PC-9 (cell line): ENCODE measurements around the gene AADAT. TPM values are rescaled to one million over a fixed set of nuclear protein-coding genes. Genes with fewer than 3 reads are reported as not detected.

Experiments used
- BruUV-seq: library from RNA; stranded (reverse); fragments of 400-500 nt; replicated peaks from 2 replicates; lab custom pipeline; 2021; lab: Mats Ljungman, UMichigan
- CTCF ChIA-PET: fragments of 300-600 bp; sonication (Branson Sonifier 250); formaldehyde crosslinking; loops from one replicate; lab custom pipeline; 2022; ENCODE audit warnings: antibody characterized with exemption; lab: Charles Lee
- POLR2A ChIA-PET: fragments of 300-600 bp; sonication (Branson Sonifier 250); formaldehyde crosslinking; loops from one replicate; lab custom pipeline; 2022; ENCODE audit warnings: antibody characterized with exemption; ENCODE audit not compliant: unreplicated experiment; lab: Charles Lee
- DNase-seq, 2 experiments: peaks; one replicate each; pipeline versions ENCODE4 v3.0.0 to v3.0.0-alpha.2; 2015 to 2022; ENCODE audit warnings: mixed read lengths in 1 of 2
- H2AFZ ChIP-seq: fragments of 200-600 bp; sonication (generic); 2 replicates; pipeline ENCODE4 v1.8.1; 2017; ENCODE audit warnings: antibody characterized with exemption
- H3F3A ChIP-seq: fragments of 200-600 bp; sonication (generic); 2 replicates; pipeline ENCODE4 v1.8.1; 2017; ENCODE audit warnings: antibody characterized with exemption, mild to moderate bottlenecking, low read depth; ENCODE audit not compliant: insufficient read depth
- H3K27ac ChIP-seq: fragments of 200-600 bp; sonication (generic); 2 replicates; pipeline ENCODE4 v1.6.1; 2016; ENCODE audit warnings: mixed run types
- H3K27me3 ChIP-seq: fragments of 200-600 bp; sonication (generic); 2 replicates; pipeline ENCODE4 v1.6.1; 2016; ENCODE audit warnings: low read depth, mixed run types; ENCODE audit not compliant: insufficient read depth
- H3K36me3 ChIP-seq: fragments of 200-600 bp; sonication (generic); 2 replicates; pipeline ENCODE4 v1.6.1; 2016; ENCODE audit warnings: low read depth, mixed run types
- H3K4me1 ChIP-seq: fragments of 200-600 bp; sonication (generic); replicated peaks from 2 replicates; pipeline ENCODE4 v1.6.1; 2016; ENCODE audit warnings: mixed run types; ENCODE audit not compliant: insufficient read depth
- H3K4me2 ChIP-seq: fragments of 200-600 bp; sonication (generic); 2 replicates; pipeline ENCODE4 v1.6.1; 2017; ENCODE audit warnings: mixed run types
- H3K4me3 ChIP-seq: fragments of 200-600 bp; sonication (generic); 2 replicates; pipeline ENCODE4 v1.6.1; 2016; ENCODE audit warnings: mixed run types
- H3K79me2 ChIP-seq: fragments of 200-600 bp; sonication (generic); 2 replicates; pipeline ENCODE4 v1.6.1; 2017; ENCODE audit warnings: low read depth, mixed run types
- H3K9me2 ChIP-seq: fragments of 200-600 bp; sonication (generic); 2 replicates; pipeline ENCODE4 v1.8.1; 2017; ENCODE audit warnings: mild to moderate bottlenecking; ENCODE audit not compliant: insufficient read depth
- H3K9me3 ChIP-seq: fragments of 200-600 bp; sonication (generic); 2 replicates; pipeline ENCODE4 v1.8.1; 2016; ENCODE audit warnings: low read depth; ENCODE audit not compliant: insufficient read depth
- H4K20me1 ChIP-seq: fragments of 200-600 bp; sonication (generic); 2 replicates; pipeline ENCODE4 v1.8.1; 2017; ENCODE audit not compliant: insufficient read depth
- CTCF ChIP-seq: fragments of 200-600 bp; sonication (generic); conservative IDR thresholded peaks from 2 replicates; pipeline ENCODE4 v1.6.1; 2017; ENCODE audit warnings: mixed run types, antibody characterized with exemption, mild to moderate bottlenecking, moderate library complexity
- EZH2 ChIP-seq: fragments of 200-600 bp; sonication (generic); IDR thresholded peaks from 2 replicates; pipeline ENCODE4 v1.8.0; 2017; ENCODE audit warnings: antibody characterized with exemption, low read depth
- intact Hi-C: fragments of 100-400 bp; cut with micrococcal nuclease; formaldehyde crosslinking; loops from one replicate; pipeline ENCODE4 v1.10.0; 2022; ENCODE audit not compliant: unreplicated experiment
- total RNA-seq: library from RNA; stranded (reverse); gene quantifications from 2 replicates; pipeline ENCODE4 v1.2.3, GENCODE V29; 2021

Gene AADAT
- total RNA-seq, 1 experiment from 2014 or later: 2.6 TPM

DNA sequence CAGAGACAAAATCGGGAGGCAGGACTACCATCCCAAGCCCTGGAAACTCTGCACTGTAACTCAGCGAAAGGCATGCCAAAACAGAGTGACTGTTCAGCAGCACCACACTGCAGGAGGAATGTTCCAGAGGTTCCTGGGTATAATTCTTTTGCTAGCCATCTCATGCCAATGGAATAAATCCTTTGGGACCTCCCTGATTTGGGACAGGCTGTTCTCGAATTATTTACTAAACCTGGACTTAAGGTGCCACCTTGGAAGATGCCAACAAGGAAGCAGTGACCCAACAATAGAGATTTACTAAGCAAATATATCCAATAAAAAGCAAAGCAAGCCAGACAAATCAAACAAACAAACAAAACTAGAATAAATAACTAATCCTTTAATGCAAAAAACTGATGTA lies 9.3 kb downstream of the AADAT start:
- H3K4me2 ChIP-seq: no peak overlapping the region
- no peak overlapping the region for H3K27ac ChIP-seq
- H3F3A ChIP-seq: no peaks in the 10 kb centered on the region
- no peaks in the 10 kb centered on the region for H3K4me1 ChIP-seq
- no peaks in the 10 kb centered on the region for H3K36me3 ChIP-seq
- no TSS peak for BruUV-seq
- TF ChIP-seq CTCF (no peak), EZH2 (no peak)
- H3K9me2 ChIP-seq: no peaks in the 10 kb centered on the region
- H3K9me3 ChIP-seq: no peaks in the 10 kb centered on the region
- ChIA-PET POLR2A (no interaction called here), CTCF (no interaction called here)
- H2AFZ ChIP-seq: no peak overlapping the region
- no peaks in the 10 kb centered on the region for H3K27me3 ChIP-seq
- intact Hi-C loops: no loop called here
- H3K4me3 ChIP-seq: no peak overlapping the region
- no peak for DNase-seq
- H3K79me2 ChIP-seq: no peaks in the 10 kb centered on the region
- H4K20me1 ChIP-seq: no peaks in the 10 kb centered on the region

DNA sequence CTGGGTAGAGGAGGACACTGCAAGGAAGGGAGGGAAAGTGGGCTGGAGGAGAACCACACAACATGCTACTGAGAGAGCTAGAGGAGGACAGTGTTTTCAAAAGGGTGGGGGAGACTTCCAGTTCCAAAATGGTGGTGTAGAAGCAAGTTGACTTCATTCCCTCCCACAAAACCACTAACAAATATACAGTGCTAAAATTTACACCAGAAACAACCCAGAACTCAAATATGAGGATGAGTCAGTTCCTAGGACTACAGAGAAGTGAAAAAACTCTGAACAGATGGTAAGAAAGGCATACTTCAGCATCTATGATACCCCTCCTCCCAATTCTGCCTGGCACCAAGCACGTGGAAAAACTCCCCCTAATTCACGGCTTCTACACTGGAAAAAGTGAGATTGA lies 9.8 kb downstream of the AADAT start:
- no peaks in the 10 kb centered on the region for H3K36me3 ChIP-seq
- POLR2A ChIA-PET: no interaction called here
- CTCF ChIA-PET: no interaction called here

GRCh38 chr4:170071196-170071595 lies 18.6 kb downstream of the AADAT start:
- H2AFZ ChIP-seq: no peak overlapping the region
- H3K4me3 ChIP-seq: no peak overlapping the region
- no peaks in the 10 kb centered on the region for H3F3A ChIP-seq
- H3K4me1 ChIP-seq: no peaks in the 10 kb centered on the region
- no peaks in the 10 kb centered on the region for H4K20me1 ChIP-seq
- H3K36me3 ChIP-seq: no peaks in the 10 kb centered on the region
- H3K9me2 ChIP-seq: no peaks in the 10 kb centered on the region
- DNase-seq: no peak
- BruUV-seq: no TSS peak
- TF ChIP-seq CTCF (no peak), EZH2 (no peak)
- no peak overlapping the region for H3K4me2 ChIP-seq
- no peaks in the 10 kb centered on the region for H3K27me3 ChIP-seq
- no peak overlapping the region for H3K27ac ChIP-seq
- no peaks in the 10 kb centered on the region for H3K79me2 ChIP-seq
- no peaks in the 10 kb centered on the region for H3K9me3 ChIP-seq
- intact Hi-C loops: no loop called here
- POLR2A ChIA-PET: no interaction called here
- CTCF ChIA-PET: no interaction called here

More for the DNA sequence above, 9.8 kb downstream of the AADAT start:
- Histone ChIP-seq H3K4me1 (no peaks in the 10 kb centered on the region), H3K79me2 (no peaks in the 10 kb centered on the region), H3K9me3 (no peaks in the 10 kb centered on the region), H3K27me3 (no peaks in the 10 kb centered on the region), H4K20me1 (no peaks in the 10 kb centered on the region), H3F3A (no peaks in the 10 kb centered on the region), H3K9me2 (no peaks in the 10 kb centered on the region), H3K4me3 (no peak overlapping the region), H2AFZ (no peak overlapping the region), H3K27ac (no peak overlapping the region), H3K4me2 (no peak overlapping the region)
- intact Hi-C loops: no loop called here
- BruUV-seq: no TSS peak
- no peak for DNase-seq
- TF ChIP-seq EZH2 (no peak), CTCF (no peak)
